GM10847 (cell line): Measurements from ENCODE around the gene LPP.

Experiments used
- POLR2A ChIP-seq: IDR thresholded peaks from 2 replicates; pipeline ENCODE4 v1.6.1; 2011; ENCODE audit not compliant: insufficient read length; ENCODE audit errors: extremely low read depth

Gene LPP

DNA sequence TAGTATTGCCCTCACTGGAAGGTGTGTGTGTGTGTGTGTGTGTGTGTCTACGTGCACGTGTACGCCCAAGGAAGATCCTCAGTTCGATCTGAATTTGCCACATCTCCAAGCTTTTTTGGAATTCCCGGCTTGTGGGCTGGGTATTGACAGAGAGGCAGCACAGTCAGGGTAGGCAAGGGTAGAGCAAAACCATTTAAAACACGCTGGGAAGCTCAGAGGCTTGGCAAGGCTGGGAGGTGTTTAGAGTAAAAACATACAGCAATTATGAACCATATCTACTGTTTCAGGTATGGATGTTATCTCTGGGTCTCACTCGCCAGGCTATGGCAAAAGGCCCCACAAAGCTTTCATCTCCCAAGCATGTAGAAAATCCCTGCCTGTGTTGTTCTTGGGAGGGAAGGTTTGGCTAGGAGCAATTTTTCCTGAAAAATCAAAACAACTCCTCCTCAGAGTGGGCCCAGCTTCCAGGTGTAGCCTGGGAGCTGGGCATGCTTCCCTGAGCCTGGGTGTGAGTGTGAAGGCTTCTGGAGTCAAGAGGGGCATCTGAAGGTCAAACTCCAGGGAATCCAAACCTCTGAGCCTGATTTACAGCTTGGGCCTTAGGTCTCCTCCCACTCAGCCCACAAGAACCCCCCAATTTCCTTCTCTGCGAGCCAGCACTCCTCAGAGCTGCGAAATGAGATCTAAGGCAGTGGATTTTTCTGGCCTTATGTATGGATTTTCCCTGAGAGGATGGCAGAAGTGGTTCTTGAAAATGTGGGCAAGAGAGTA lies 773.0 kb downstream of the LPP start:
- TF ChIP-seq POLR2A = no peak

DNA sequence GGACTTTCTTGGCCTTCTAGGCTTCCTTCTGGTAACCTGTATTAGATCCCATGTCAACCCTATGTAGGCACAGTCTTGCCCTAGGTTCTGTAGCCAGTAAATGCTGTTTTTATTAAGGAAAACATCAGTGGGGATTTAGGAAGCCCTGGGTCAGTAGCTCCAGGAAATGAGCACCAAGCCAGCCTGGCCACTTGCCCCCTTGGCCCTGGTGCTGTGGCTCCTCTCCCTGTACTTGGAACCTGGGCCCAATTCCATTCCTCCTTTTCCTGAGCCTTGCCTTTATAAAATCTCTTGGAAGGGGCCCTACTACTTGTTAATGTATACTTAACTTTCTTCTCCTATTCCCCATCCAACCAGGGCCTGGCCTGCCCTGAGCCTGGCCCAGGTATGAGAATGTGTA lies 774.0 kb downstream of the LPP start:
- TF ChIP-seq POLR2A = no peak

- no peak for TF ChIP-seq POLR2A
Observed at GRCh38 chr3:188929137-188929536, 775.2 kb downstream of the LPP start.

DNA sequence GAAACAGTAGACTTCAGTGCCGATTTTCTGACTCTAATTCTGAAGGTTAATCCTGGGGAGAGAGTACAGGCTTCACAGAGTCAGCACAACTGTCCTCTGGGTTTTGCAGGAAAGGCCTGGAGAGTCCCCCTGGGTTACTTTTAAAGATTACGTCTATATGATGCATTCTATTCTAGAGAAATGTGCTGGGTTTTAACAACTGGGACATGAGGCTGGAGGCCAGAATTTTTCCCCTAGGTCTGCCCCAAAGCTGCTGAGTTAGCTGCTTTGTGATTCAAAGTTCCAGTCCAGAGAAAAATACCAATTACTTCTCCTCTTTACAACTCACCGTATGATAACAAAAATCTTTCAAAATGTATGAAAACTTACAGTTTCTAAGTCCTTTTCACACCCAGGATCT lies 777.1 kb downstream of the LPP start:
- no peak for TF ChIP-seq POLR2A

DNA sequence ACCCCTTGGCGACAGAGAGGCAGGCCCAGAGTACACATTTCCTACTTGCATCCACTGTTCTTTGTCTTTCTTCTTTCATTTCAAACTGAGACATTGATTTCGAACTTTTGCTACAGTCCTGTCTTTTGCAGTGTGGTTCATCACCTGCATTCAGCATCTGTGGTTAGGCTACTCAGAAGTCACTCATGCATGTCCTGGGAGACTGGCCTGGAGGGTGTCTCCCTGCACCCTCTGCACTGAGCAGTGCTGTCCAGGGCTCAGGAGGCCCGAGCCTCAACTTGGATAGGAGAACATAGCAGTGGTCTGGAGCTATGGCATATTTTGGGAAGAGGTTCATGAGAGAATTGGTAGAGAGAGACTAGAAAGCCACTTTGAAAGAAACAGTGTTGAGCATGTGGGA lies 777.6 kb downstream of the LPP start:
- no peak for TF ChIP-seq POLR2A

DNA sequence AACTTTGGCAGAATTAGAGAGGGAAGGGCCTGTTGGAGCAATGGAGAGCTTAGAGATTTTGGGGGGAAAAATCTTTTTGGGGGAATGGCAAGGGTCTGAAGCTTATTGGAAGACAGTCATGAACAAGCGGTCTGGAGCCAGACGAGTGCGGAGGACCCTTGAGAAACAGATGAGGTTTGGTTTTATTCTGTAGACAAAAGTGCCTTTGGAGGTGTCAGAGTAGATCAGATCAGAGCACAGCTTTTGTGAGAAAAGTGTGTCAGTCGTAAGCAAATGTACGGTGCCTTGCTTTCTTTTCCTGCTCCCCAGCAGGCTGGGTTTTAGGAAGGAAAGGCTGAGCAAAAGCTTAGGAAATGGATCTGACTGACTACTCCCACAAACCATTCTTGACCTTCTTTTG lies 781.0 kb downstream of the LPP start:
- no peak for TF ChIP-seq POLR2A

GRCh38 chr3:188936597-188937107 lies 782.7 kb downstream of the LPP start:
- TF ChIP-seq POLR2A = no peak

GRCh38 chr3:188937389-188937788 lies 783.4 kb downstream of the LPP start:
- TF ChIP-seq POLR2A = no peak

- TF ChIP-seq POLR2A = no peak
Observed at GRCh38 chr3:188938999-188939398, 785.0 kb downstream of the LPP start.

DNA sequence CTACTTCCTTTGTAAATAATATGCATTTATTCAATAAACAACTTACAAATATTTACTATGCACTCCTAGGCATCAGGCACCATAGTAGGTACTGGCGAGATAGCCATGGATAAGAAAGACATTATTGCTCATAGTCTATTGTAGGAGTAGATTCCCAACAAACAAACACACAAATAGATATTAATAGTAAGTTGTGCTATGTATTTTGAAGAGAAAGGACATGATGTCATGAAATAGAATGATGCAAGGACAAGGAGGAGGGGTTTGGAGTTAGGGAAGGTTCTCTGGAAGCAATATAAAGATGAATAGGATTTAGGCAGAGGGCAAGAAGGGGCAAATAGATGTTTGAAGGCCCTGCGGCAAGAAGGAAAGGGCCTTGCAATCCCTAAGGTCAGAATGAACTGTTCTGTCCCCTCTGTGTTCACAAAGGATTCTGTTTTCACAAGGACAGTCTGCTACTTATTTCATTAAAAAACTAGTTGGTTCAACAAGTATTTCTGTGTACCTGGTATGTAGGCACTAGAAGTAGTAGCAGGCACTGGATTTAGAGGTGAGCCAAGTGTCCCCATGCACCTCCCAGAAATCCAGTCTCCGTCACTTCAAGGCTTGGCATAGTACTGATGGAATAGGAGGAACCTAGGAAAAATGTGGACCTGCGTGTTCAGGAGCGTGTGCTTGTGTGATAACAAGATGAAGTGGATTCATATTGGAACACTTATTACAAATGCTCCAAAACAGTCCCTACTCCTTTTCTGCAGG lies 786.0 kb downstream of the LPP start:
- TF ChIP-seq POLR2A = no peak
